HG03060 (cell line): ENCODE results near the gene LY6G5B.
"Not testable (repeated sequence)": the region's sequence is repeated elsewhere in the genome, so short reads cannot be mapped to it uniquely, and the experiment has no call there.

ENCODE experiments used
- ATAC-seq: cut with Tn5 transposase; IDR thresholded peaks from one replicate; pipeline ENCODE4 v1.9.1; 2021; ENCODE audit warnings: low read depth, moderate number of reproducible peaks; ENCODE audit not compliant: unreplicated experiment

The LY6G5B gene

GRCh38 chr6:31687860-31688693 lies 18.3 kb downstream of the LY6G5B start:
- no peak for ATAC-seq

- ATAC-seq: no peak
Observed at GRCh38 chr6:31689249-31690110, 19.7 kb downstream of the LY6G5B start.

GRCh38 chr6:31690231-31691077 lies 20.7 kb downstream of the LY6G5B start:
- ATAC-seq: no peak

- ATAC-seq: no peak
Observed at GRCh38 chr6:31691078-31691463, 21.3 kb downstream of the LY6G5B start.

GRCh38 chr6:31691564-31692108 lies 21.9 kb downstream of the LY6G5B start:
- ATAC-seq: no peak

GRCh38 chr6:31692353-31692752 lies 22.6 kb downstream of the LY6G5B start:
- no peak for ATAC-seq

GRCh38 chr6:31692886-31693285 lies 23.1 kb downstream of the LY6G5B start:
- ATAC-seq: no peak

- no peak for ATAC-seq
Observed at GRCh38 chr6:31693535-31693934, 23.8 kb downstream of the LY6G5B start.

GRCh38 chr6:31697555-31697954 lies 27.8 kb downstream of the LY6G5B start:
- ATAC-seq: no peak

GRCh38 chr6:31700740-31701401 lies 31.1 kb downstream of the LY6G5B start:
- ATAC-seq: no peak

- ATAC-seq: no peak
Observed at GRCh38 chr6:31701666-31702404, 32.1 kb downstream of the LY6G5B start.

GRCh38 chr6:31702405-31702818 lies 32.6 kb downstream of the LY6G5B start:
- no peak for ATAC-seq

GRCh38 chr6:31702819-31703716 lies 33.3 kb downstream of the LY6G5B start, which contains the start of gene ABHD16A:
Gene ABHD16A, minus strand, starts transcription at chr6:31703324. Its CDS starts 43 bp downstream, at chr6:31703281.
- ATAC-seq: peak; percentile 93

- ATAC-seq: no peak
Observed at GRCh38 chr6:31705931-31706330, 36.2 kb downstream of the LY6G5B start.

GRCh38 chr6:31706599-31706998 lies 36.8 kb downstream of the LY6G5B start, which contains the start of gene LY6G6F:
Gene LY6G6F, plus strand, starts transcription at chr6:31706866. Its CDS starts 41 bp downstream, at chr6:31706907.
- ATAC-seq: no peak

- ATAC-seq: no peak
Observed at GRCh38 chr6:31707701-31708100, 37.9 kb downstream of the LY6G5B start.

- ATAC-seq: no peak
Observed at GRCh38 chr6:31708224-31708623, 38.4 kb downstream of the LY6G5B start.

- not testable (repeated sequence) for ATAC-seq
Observed at GRCh38 chr6:31709157-31709556, 39.4 kb downstream of the LY6G5B start.
